Measurements from ENCODE around the gene SLC25A42. TPM values are rescaled to one million over a fixed set of nuclear protein-coding genes. Genes with fewer than 3 reads are reported as not detected.

SLC25A42 gene
- total and polyA plus RNA-seq, 2 donors from 2014 or later: 9.7 to 70.7 TPM

DNA sequence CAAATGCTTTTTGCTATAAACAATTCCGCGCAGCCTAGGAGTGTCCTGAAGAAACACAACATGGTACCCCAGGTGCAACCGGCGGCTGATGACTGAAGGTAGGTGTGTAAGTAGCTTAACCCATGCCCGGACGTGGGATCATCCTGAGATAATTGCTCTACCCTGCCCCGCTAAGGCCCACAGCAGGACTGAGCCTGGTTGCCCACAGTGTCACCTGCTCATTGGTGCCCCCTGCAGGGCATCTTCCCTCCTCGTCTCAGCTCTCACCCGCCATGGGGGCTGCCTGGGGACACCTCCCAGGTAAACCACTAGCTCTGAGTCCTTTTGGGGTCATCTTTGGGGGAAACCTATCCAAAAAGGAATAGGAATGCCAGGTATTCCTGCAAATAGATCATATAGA lies 52.2 kb downstream of the SLC25A42 start:
- no peak for DNase-seq
- H3K27me3 ChIP-seq (ENCODE audit: control insufficient read depth, insufficient read depth, low read length): no peaks in the 10 kb centered on the region
- TF ChIP-seq CTCF (IDR thresholded peaks at IDR 0.05; ENCODE audit: borderline replicate concordance, extremely low read depth, insufficient read depth): peak; percentile 52
- no peak overlapping the region for H3K27ac ChIP-seq (ENCODE audit: low read depth in 2 of 2, low read length in 2 of 2)
- intact Hi-C loops (cut with DNase I): no loop called here
- no peaks in the 10 kb centered on the region for H3K36me3 ChIP-seq (ENCODE audit: control insufficient read depth in 2 of 3, insufficient read depth in 3 of 3, low read length in 3 of 3)
- FAIRE-seq: no peak
- no peak overlapping the region for H3K4me3 ChIP-seq (ENCODE audit: low read length in 3 of 3)
- H3K9ac ChIP-seq (ENCODE audit: low read length in 3 of 3): no peak overlapping the region
- H3K9me3 ChIP-seq (ENCODE audit: control insufficient read depth in 2 of 3, insufficient read depth in 1 of 3, low read length in 3 of 3): no peaks in the 10 kb centered on the region
- H3K4me1 ChIP-seq (ENCODE audit: control insufficient read depth in 2 of 3, insufficient read depth in 2 of 3, low read depth in 1 of 3, low read length in 3 of 3): peaks cover 0 to 3% (median 2%) of the 10 kb centered on the region in 3 donors

DNA sequence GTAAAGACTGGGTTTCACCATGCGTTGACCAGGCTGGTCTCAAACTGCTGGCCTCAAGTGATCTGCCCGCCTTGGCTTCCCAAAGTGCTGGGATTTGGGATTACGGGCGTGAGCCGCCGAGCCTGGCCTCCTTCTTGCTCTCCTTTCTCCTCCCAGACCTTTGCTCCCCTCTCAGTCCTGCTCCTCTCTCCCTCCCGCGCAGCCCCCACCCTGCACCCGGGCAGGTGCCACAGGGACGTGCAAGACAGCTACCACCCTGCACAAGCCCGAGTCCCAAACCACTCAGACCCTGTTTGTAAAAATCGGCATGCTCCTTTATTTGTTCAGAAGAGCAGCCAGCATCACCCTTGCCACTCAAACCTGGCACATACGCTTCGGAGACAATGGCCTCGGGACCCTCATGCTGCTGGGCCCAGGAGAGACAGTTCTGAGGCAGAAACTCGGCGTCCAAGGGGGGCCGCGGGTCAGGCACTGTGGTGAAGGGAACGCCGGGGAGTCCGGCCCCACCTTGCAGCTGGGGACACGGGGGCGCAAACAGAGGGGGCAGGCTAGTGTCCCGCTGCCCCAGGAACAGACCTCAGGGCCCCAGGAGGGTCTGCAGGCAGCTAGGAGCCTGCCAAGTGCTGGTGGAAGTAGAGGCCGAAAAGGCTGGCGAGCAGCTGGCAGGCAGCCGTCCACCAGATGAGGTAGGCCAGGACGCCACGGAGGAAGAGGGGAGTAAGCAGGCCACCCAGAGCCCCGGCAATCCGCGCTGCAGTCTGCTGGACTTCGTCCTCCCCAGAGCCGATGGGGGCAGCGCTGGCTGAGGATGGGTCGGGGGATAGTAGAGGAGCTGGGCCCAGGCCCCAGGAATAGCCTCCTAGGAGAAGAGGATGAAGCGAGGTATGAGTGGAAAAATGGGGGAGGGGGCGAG lies 55.8 kb downstream of the SLC25A42 start:
- Histone ChIP-seq H3K27me3 (ENCODE audit: control insufficient read depth, insufficient read depth, low read length) (no peaks in the 10 kb centered on the region), H3K9ac (ENCODE audit: low read length in 3 of 3) (no peak overlapping the region), H3K36me3 (ENCODE audit: control insufficient read depth in 2 of 3, insufficient read depth in 3 of 3, low read length in 3 of 3) (no peaks in the 10 kb centered on the region), H3K27ac (ENCODE audit: low read depth in 2 of 2, low read length in 2 of 2) (peak overlapping the region; percentile 47 to 71), H3K4me1 (ENCODE audit: control insufficient read depth in 2 of 3, insufficient read depth in 2 of 3, low read depth in 1 of 3, low read length in 3 of 3) (no peaks in the 10 kb centered on the region), H3K9me3 (ENCODE audit: control insufficient read depth in 2 of 3, insufficient read depth in 1 of 3, low read length in 3 of 3) (peaks cover 0 to 5% (median 2%) of the 10 kb centered on the region in 3 donors), H3K4me3 (ENCODE audit: low read length in 3 of 3) (peak overlapping the region in 1 of 3 donors; percentile 32)
- no peak for TF ChIP-seq CTCF (IDR thresholded peaks at IDR 0.05; ENCODE audit: borderline replicate concordance, extremely low read depth, insufficient read depth)
- intact Hi-C loops (cut with DNase I): no loop called here
- FAIRE-seq: no peak
- no peak for DNase-seq

- Histone ChIP-seq H3K27ac (ENCODE audit: low read depth in 2 of 2, low read length in 2 of 2) (no peak overlapping the region), H3K27me3 (ENCODE audit: control insufficient read depth, insufficient read depth, low read length) (no peaks in the 10 kb centered on the region)
- no peak for FAIRE-seq
Measured at GRCh38 chr19:19120308-19121231, 56.8 kb downstream of the SLC25A42 start.

More at GRCh38 chr19:19120308-19121231, 56.8 kb downstream of the SLC25A42 start:
- Histone ChIP-seq H3K9me3 (ENCODE audit: control insufficient read depth in 2 of 3, insufficient read depth in 1 of 3, low read length in 3 of 3) (peaks cover 0 to 5% (median 2%) of the 10 kb centered on the region in 3 donors), H3K4me3 (ENCODE audit: low read length in 3 of 3) (no peak overlapping the region), H3K36me3 (ENCODE audit: control insufficient read depth in 2 of 3, insufficient read depth in 3 of 3, low read length in 3 of 3) (no peaks in the 10 kb centered on the region), H3K4me1 (ENCODE audit: control insufficient read depth in 2 of 3, insufficient read depth in 2 of 3, low read depth in 1 of 3, low read length in 3 of 3) (no peaks in the 10 kb centered on the region), H3K9ac (ENCODE audit: low read length in 3 of 3) (no peak overlapping the region)
- DNase-seq: peak; percentile 91 to 99 (median 95)
- intact Hi-C loops (cut with DNase I): no loop called here
- TF ChIP-seq CTCF (IDR thresholded peaks at IDR 0.05; ENCODE audit: borderline replicate concordance, extremely low read depth, insufficient read depth): no peak
